ENCODE measurements around the gene ACSBG1. TPM values are rescaled to one million over a fixed set of nuclear protein-coding genes. Genes with fewer than 3 reads are reported as not detected.

The ACSBG1 gene
- total and polyA plus RNA-seq, 9 donors = 0.15 to 2.2 (median 0.45) TPM; not detected in 2

DNA sequence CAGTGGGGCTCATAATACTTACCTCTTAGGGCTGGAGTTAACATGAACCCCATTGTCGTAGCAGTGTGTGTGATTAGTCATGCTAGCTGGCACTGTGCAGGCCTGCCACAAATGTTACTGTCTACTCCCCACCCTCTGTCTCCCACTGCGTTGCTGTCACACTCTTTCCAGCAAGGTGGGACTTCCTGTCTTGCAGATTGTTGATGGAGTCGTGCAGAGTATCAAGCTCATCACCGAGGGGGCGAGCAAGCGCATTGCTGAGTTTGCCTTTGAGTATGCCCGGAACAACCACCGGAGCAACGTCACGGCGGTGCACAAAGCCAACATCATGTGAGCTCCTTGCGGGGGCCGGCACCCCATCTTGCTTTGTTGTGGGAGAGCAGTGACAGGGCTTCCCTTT, 72.3 kb downstream of the ACSBG1 start:
- intact Hi-C loops (cut with DNase I) = loop anchor here in 1 of 4 donors (5.0 kb wide), 1 partner anchor 565 kb away; no protein-coding TSS in a partner anchor
- 91 to 92% (median 92%) methylated on average over 13 of the region's 13 CpGs for WGBS, 3 donors
- TF ChIP-seq POLR2A (IDR thresholded peaks at IDR 0.05) (no peak), EP300 (IDR thresholded peaks at IDR 0.05) (no peak)
- TF ChIP-seq, protein P1, sequence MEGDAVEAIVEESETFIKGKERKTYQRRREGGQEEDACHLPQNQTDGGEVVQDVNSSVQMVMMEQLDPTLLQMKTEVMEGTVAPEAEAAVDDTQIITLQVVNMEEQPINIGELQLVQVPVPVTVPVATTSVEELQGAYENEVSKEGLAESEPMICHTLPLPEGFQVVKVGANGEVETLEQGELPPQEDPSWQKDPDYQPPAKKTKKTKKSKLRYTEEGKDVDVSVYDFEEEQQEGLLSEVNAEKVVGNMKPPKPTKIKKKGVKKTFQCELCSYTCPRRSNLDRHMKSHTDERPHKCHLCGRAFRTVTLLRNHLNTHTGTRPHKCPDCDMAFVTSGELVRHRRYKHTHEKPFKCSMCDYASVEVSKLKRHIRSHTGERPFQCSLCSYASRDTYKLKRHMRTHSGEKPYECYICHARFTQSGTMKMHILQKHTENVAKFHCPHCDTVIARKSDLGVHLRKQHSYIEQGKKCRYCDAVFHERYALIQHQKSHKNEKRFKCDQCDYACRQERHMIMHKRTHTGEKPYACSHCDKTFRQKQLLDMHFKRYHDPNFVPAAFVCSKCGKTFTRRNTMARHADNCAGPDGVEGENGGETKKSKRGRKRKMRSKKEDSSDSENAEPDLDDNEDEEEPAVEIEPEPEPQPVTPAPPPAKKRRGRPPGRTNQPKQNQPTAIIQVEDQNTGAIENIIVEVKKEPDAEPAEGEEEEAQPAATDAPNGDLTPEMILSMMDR (IDR thresholded peaks at IDR 0.05) = no peak
- Histone ChIP-seq H3K9me3 (no peaks in the 10 kb centered on the region), H3K36me3 (no peaks in the 10 kb centered on the region), H3K27ac (no peak overlapping the region), H3K4me1 (ENCODE audit: insufficient read depth) (no peaks in the 10 kb centered on the region), H3K4me3 (no peak overlapping the region), H3K27me3 (no peaks in the 10 kb centered on the region)
- no peak for DNase-seq

DNA sequence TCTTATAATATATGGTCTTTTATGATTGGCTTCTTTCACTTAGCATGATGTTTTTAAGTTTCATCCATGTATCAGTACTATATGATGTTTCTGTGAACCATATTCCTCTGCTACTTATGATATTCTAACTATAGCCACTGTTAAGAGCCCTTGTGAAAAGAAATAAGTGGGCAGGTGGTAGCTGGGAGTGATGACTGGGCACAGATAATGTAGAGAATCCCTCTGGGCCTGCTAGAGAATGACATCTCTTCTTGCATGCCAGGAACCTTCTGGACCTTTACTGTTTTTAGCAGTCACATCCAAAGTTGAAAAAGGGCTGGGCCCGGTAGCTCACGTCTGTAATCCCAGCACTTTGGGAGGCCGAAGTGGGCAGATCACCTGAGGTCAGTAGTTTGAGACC, 75.0 kb downstream of the ACSBG1 start:
- TF ChIP-seq EP300 (IDR thresholded peaks at IDR 0.05) (no peak), POLR2A (IDR thresholded peaks at IDR 0.05) (no peak)
- TF ChIP-seq, protein P1 (IDR thresholded peaks at IDR 0.05) = no peak
- H3K4me3 ChIP-seq = no peak overlapping the region
- no peak overlapping the region for H3K27ac ChIP-seq
- intact Hi-C loops (cut with DNase I) = no loop called here
- 93 to 95% (median 94%) methylated on average over 3 of the region's 3 CpGs for WGBS, 3 donors
- DNase-seq = no peak
- H3K36me3 ChIP-seq = no peaks in the 10 kb centered on the region
- H3K9me3 ChIP-seq = no peaks in the 10 kb centered on the region
- H3K27me3 ChIP-seq = no peaks in the 10 kb centered on the region
- H3K4me1 ChIP-seq (ENCODE audit: insufficient read depth) = no peaks in the 10 kb centered on the region

DNA sequence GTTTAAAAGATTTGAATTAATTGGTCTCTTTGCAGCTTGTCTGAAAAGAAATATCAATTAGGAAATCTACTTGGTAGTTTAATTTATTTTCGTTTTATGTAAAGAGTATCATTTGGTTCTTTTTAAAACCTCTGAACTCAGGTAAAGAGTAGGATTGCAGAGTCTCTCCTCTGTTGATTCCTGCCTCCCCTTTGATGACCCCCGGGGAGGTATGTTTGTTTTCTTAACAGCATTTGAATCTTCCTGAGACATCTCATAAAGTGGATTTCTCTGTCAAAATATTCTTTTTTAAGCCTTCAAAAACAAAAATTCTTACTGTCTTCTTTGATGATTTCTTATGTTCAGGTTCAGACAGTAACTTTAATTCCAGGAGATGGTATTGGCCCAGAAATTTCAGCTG, 77.2 kb downstream of the ACSBG1 start:
- DNase-seq = no peak
- intact Hi-C loops (cut with DNase I) = no loop called here
- Histone ChIP-seq H3K27me3 (no peaks in the 10 kb centered on the region), H3K4me3 (no peak overlapping the region), H3K9me3 (no peaks in the 10 kb centered on the region), H3K4me1 (ENCODE audit: insufficient read depth) (no peaks in the 10 kb centered on the region), H3K27ac (no peak overlapping the region), H3K36me3 (no peaks in the 10 kb centered on the region)
- 31 to 49% (median 44%) methylated on average over 2 of the region's 2 CpGs for WGBS, 3 donors
- no peak for TF ChIP-seq POLR2A (IDR thresholded peaks at IDR 0.05)
- TF ChIP-seq, protein P1 (IDR thresholded peaks at IDR 0.05) = no peak
- no peak for TF ChIP-seq EP300 (IDR thresholded peaks at IDR 0.05)

DNA sequence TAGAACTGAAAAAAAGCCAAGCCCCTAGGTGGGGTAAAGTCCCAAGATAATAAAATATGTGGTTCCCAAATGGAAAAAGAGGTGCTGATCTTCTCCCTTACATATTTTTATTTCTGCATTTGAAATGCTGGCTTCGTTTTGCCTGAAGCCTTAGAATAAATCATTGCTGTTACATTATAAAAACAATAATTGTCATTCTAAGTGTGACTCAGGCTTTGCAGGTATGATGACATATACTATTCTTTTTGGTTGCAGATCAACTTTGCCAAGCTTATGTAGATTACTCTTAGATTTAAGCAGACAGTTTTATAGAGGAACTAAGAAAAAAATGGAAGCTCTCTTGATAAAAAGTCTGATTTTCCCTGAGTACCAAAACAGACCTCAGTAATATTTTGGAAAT, 77.7 kb downstream of the ACSBG1 start:
- Histone ChIP-seq H3K27me3 (no peaks in the 10 kb centered on the region), H3K27ac (no peak overlapping the region), H3K36me3 (no peaks in the 10 kb centered on the region), H3K4me3 (no peak overlapping the region), H3K9me3 (no peaks in the 10 kb centered on the region), H3K4me1 (ENCODE audit: insufficient read depth) (no peaks in the 10 kb centered on the region)
- TF ChIP-seq, protein P1 (IDR thresholded peaks at IDR 0.05) = no peak
- TF ChIP-seq EP300 (IDR thresholded peaks at IDR 0.05) = no peak
- 65 to 73% (median 72%) methylated on average over 1 of the region's 1 CpG for WGBS, 3 donors
- DNase-seq = no peak
- intact Hi-C loops (cut with DNase I) = no loop called here

Measured in ovary (tissue), 9 donors.